HG02884 (cell line): Measurements from ENCODE around the gene RNF113B.
A peak's percentile ranks its signal among the peaks of the same experiment; 100 is the strongest.

Source experiments
- ATAC-seq: cut with Tn5 transposase; IDR thresholded peaks from one replicate; pipeline ENCODE4 v1.9.1; 2021; ENCODE audit warnings: mild to moderate bottlenecking, moderate library complexity; ENCODE audit not compliant: unreplicated experiment

RNF113B gene

GRCh38 chr13:98175043-98175442 lies 2.0 kb downstream of the RNF113B start:
- no peak for ATAC-seq

- ATAC-seq, result no peak
Measured at GRCh38 chr13:98174307-98174706, 2.8 kb downstream of the RNF113B start.

- ATAC-seq, result no peak
Measured at GRCh38 chr13:98173431-98174152, 3.5 kb downstream of the RNF113B start.

GRCh38 chr13:98172590-98173422 lies 4.3 kb downstream of the RNF113B start:
- ATAC-seq, result no peak

- ATAC-seq, result no peak
Measured at GRCh38 chr13:98171900-98172589, 5.0 kb downstream of the RNF113B start.

- no peak for ATAC-seq
Measured at GRCh38 chr13:98169331-98169730, 7.7 kb downstream of the RNF113B start.

GRCh38 chr13:98162935-98163334 lies 14.1 kb downstream of the RNF113B start:
- no peak for ATAC-seq

- ATAC-seq, result no peak
Measured at GRCh38 chr13:98158172-98158899, 18.7 kb downstream of the RNF113B start.

- ATAC-seq, result no peak
Measured at GRCh38 chr13:98157609-98158008, 19.5 kb downstream of the RNF113B start.

- no peak for ATAC-seq
Measured at GRCh38 chr13:98157188-98157587, 19.9 kb downstream of the RNF113B start.

- no peak for ATAC-seq
Measured at GRCh38 chr13:98156259-98156658, 20.8 kb downstream of the RNF113B start.

GRCh38 chr13:98155475-98156109 lies 21.5 kb downstream of the RNF113B start:
- ATAC-seq, result no peak

GRCh38 chr13:98150832-98151479 lies 26.1 kb downstream of the RNF113B start:
- no peak for ATAC-seq

GRCh38 chr13:98147521-98147920 lies 29.5 kb downstream of the RNF113B start:
- no peak for ATAC-seq

GRCh38 chr13:98144801-98145350 lies 32.2 kb downstream of the RNF113B start:
- no peak for ATAC-seq

- ATAC-seq, result no peak
Measured at GRCh38 chr13:98144027-98144741, 32.9 kb downstream of the RNF113B start.

- ATAC-seq, result no peak
Measured at GRCh38 chr13:98143601-98144026, 33.5 kb downstream of the RNF113B start.

GRCh38 chr13:98143157-98143553 lies 33.9 kb downstream of the RNF113B start:
- ATAC-seq, result peak; percentile 24
